Measurements from ENCODE around the gene SLC22A3.

- TF ChIP-seq CTCF (IDR thresholded peaks at IDR 0.05) (no peak), EP300 (IDR thresholded peaks at IDR 0.05) (no peak), POLR2A (IDR thresholded peaks at IDR 0.05) (no peak)
Measured at GRCh38 chr6:160424256-160424655, 76.1 kb downstream of the SLC22A3 start.

Data from stomach (tissue), 4 donors.